ENCODE data around the gene C20orf96.

C20orf96 gene

DNA sequence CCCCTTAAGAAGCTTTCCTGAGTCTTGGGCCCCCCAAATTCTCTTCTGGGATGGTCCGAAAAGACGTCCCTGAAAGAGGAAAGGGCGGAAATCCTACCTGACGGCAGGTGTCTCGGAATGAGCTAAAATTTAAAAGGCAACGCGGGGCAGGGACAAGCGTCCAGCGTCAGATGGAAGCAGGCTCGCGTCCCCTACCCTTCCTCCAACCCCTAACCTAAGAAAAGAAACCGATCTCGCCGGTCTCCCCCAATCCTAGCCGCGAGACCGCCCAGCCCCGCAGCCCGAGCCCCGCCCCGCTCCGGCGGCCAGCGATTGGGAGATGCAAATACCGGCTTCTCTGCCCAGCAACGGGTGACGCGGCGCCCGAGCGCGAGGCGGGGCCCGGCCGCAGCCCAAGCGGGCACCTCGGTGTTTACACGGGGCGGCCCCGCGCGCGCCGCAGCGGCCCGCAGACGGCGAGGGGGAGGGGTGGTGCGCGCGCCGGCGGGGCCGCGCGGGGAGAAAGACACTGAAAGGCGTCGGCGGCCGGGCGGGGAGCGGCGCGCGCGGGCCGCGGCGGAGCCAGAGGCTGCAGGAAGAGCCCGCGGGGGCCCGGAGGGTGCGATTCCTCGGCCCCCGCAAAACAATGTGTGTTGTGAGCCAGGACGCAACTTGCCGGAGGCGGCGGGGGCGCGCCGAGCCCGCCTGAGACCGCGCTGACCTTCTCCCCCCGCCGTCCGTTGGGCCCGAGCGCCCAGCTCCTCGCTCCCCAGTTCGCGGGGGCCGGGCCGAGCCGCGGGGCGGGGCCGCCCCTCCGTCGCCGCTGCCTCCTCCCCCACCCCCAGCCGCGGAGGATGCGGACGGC is 34.7 kb upstream of the C20orf96 start, which contains the start of gene SOX12:
Gene SOX12 (plus strand): TSS at position 508 of the 844 bp plus-strand sequence. CDS start 373 bp downstream, outside the sequence.
- CTCF ChIA-PET: interaction anchor here (1.1 kb wide), 1 partner anchor 59 kb away, joined by 5 read pairs; no protein-coding TSS in a partner anchor
- peak; percentile 11; the same call in 1 of the 2 replicates for TF ChIP-seq FOXM1 (IDR thresholded peaks at IDR 0.05; ENCODE audit: borderline replicate concordance)
- no peak for TF ChIP-seq LEF1 (IDR thresholded peaks at IDR 0.05; ENCODE audit: borderline replicate concordance)
- POLR2A ChIA-PET: interaction anchor here (0.7 to 8.0 kb wide), 13 partner anchors 14 to 218 kb away, joined by 3 to 73 read pairs (median 4); partner anchors contain the start of genes CSNK2A1, NRSN2 and ZCCHC3
- peak; percentile 91 for DNase-seq (ENCODE audit: extremely low spot score)

DNA sequence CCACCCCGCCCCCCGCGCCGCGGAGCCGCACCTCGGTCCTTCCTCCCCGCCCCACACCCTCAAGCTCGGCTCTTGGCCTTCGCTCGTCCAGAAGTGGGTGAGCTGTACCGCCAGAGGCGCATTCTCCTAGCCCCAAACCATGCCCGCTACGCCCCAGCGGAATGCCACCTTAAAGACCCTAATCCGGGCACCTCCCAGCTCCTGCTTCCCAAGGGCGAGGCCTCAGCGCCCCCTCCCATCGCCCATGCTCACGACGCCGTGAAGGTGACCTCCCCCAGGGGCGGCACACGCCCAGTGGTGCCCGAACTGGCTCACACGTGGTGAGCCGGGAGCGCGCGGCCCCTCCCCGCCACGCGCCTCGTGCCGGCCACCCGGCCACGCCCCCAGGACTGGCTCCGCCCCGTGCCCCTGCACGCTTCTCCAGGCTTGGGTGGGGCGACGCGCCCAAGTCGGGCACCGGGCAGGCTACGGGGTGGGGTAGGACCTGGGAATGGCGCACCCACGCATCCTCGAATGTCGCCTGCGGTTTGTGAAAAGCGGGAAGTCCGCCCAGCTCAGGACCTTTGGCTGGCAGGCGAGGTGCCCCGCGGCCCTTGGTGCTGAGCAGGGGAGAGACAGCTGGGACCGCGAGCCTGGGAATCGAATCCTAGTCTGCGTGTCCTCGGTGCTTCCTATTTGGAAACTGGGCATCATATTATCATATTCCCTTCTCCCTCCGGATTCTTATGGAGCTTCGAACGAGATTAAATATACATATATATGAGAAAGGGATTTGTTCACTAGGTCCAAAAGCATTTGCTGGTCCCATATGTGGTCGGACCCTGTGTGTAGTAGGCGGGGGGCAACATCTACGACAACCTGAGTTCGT is 33.9 kb upstream of the C20orf96 start:
- DNase-seq (ENCODE audit: extremely low spot score): peak; percentile 84
- POLR2A ChIA-PET: interaction anchor here (0.7 to 8.0 kb wide), 12 partner anchors 13 to 61 kb away, joined by 3 to 73 read pairs (median 4); partner anchors contain the start of genes NRSN2 and ZCCHC3

GRCh38 chr20:316316-317068 is 25.9 kb upstream of the C20orf96 start:
- no peak for DNase-seq (ENCODE audit: extremely low spot score)
- ChIA-PET POLR2A (no interaction called here), CTCF (no interaction called here)
- TF ChIP-seq ZNF384 (IDR thresholded peaks at IDR 0.05) (no peak), FOXA1 (IDR thresholded peaks at IDR 0.05) (no peak)

More for the DNA sequence above, 33.9 kb upstream of the C20orf96 start:
- TF ChIP-seq L3MBTL2 (conservative IDR thresholded peaks at IDR 0.05): peak; percentile 86
- TF ChIP-seq TARDBP (IDR thresholded peaks at IDR 0.05): no peak
- CTCF ChIA-PET: interaction anchor here (0.5 to 1.1 kb wide), 2 partner anchors 58 to 135 kb away, joined by 3 to 5 read pairs; no protein-coding TSS in a partner anchor

DNA sequence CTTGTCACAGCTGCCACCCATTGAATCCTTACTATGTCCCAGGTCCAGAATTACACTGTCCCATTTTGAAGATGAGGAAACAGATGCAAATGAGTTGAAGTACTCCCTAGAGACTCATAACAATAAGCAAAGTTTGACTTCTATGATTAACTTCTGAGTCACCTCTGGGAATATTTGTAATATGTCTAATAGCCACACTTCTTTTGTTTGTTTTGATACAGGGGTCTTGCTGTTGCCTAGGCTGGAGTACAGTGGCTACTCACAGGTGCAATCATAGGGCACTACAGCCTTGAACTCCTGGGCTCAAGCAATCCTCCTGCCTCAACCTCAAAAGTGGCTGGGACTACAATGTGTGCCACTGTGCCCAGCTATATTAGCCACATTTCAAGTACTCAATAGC is 23.4 kb upstream of the C20orf96 start:
- no peak for DNase-seq (ENCODE audit: extremely low spot score)
- ChIA-PET CTCF (no interaction called here), POLR2A (no interaction called here)
- TF ChIP-seq NFRKB (IDR thresholded peaks at IDR 0.05) (no peak), SUZ12 (IDR thresholded peaks at IDR 0.05) (no peak), FOXM1 (IDR thresholded peaks at IDR 0.05; ENCODE audit: borderline replicate concordance) (no peak), SP1 (IDR thresholded peaks at IDR 0.05) (no peak), HDGF (IDR thresholded peaks at IDR 0.05; ENCODE audit: borderline replicate concordance) (no peak), LEF1 (IDR thresholded peaks at IDR 0.05; ENCODE audit: borderline replicate concordance) (no peak), FOXA1 (IDR thresholded peaks at IDR 0.05) (no peak), CTBP1 (IDR thresholded peaks at IDR 0.05; ENCODE audit: borderline replicate concordance) (no peak), BHLHE40 (IDR thresholded peaks at IDR 0.05; ENCODE audit: borderline replicate concordance) (no peak), ZNF384 (IDR thresholded peaks at IDR 0.05) (no peak), L3MBTL2 (conservative IDR thresholded peaks at IDR 0.05) (no peak), TARDBP (IDR thresholded peaks at IDR 0.05) (no peak), ARNT (IDR thresholded peaks at IDR 0.05) (no peak), PKNOX1 (IDR thresholded peaks at IDR 0.05) (no peak), FOXK2 (IDR thresholded peaks at IDR 0.05) (no peak)

DNA sequence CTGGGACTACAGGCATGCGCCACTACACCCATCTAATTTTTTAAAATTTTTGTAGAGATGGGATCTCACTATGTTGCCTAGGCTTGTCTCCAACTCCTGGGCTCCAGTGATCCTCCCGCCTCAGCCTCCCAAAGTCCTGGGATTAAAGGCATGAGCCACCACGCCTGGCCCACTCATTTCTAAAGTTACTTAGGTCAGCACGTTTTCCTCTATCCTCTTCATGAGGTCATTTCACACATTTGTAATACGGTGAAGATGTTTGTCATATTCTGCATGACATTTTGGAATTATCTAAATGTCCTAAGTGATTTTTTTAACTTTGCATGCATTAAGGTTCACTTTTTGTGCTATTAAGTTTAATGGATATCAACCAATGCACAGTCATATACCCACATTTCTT is 22.9 kb upstream of the C20orf96 start:
- POLR2A ChIA-PET: no interaction called here
- DNase-seq (ENCODE audit: extremely low spot score): no peak
- TF ChIP-seq BHLHE40 (IDR thresholded peaks at IDR 0.05; ENCODE audit: borderline replicate concordance) (no peak), PKNOX1 (IDR thresholded peaks at IDR 0.05) (no peak), SUZ12 (IDR thresholded peaks at IDR 0.05) (no peak), NFRKB (IDR thresholded peaks at IDR 0.05) (no peak), SP1 (IDR thresholded peaks at IDR 0.05) (no peak), FOXA1 (IDR thresholded peaks at IDR 0.05) (no peak), FOXK2 (IDR thresholded peaks at IDR 0.05) (no peak), ELF4 (IDR thresholded peaks at IDR 0.05) (no peak)
- CTCF ChIA-PET: interaction anchor here (1.0 kb wide), 1 partner anchor 17 kb away, joined by 3 read pairs; no protein-coding TSS in a partner anchor

- TF ChIP-seq SP1 (IDR thresholded peaks at IDR 0.05): no peak
- no peak for TF ChIP-seq SUZ12 (IDR thresholded peaks at IDR 0.05)
- TF ChIP-seq TARDBP (IDR thresholded peaks at IDR 0.05): no peak
- TF ChIP-seq FOXK2 (IDR thresholded peaks at IDR 0.05): no peak
- TF ChIP-seq BHLHE40 (IDR thresholded peaks at IDR 0.05; ENCODE audit: borderline replicate concordance): no peak
- no peak for TF ChIP-seq HDGF (IDR thresholded peaks at IDR 0.05; ENCODE audit: borderline replicate concordance)
- TF ChIP-seq CTBP1 (IDR thresholded peaks at IDR 0.05; ENCODE audit: borderline replicate concordance): no peak
- no peak for TF ChIP-seq L3MBTL2 (conservative IDR thresholded peaks at IDR 0.05)
- CTCF ChIA-PET: interaction anchor here (1.0 kb wide), 1 partner anchor 17 kb away, joined by 3 read pairs; no protein-coding TSS in a partner anchor
- POLR2A ChIA-PET: no interaction called here
- no peak for DNase-seq (ENCODE audit: extremely low spot score)
Observed at GRCh38 chr20:312866-313265, 22.3 kb upstream of the C20orf96 start.
